Mononuclear cell (primary cell): ENCODE measurements around the gene CCNL1. TPM values are rescaled to one million over a fixed set of nuclear protein-coding genes. Genes with fewer than 3 reads are reported as not detected.

Source experiments
- H3K27me3 ChIP-seq: 2 replicates; pipeline ENCODE4 v1.6.0; 2011; ENCODE audit warnings: low read length, control low read depth; ENCODE audit not compliant: insufficient read depth
- H3K4me1 ChIP-seq: 2 replicates; pipeline ENCODE4 v1.5.1; 2011; ENCODE audit warnings: mild to moderate bottlenecking, low read length, control low read depth; ENCODE audit not compliant: insufficient read depth
- H3K4me3 ChIP-seq: 2 replicates; pipeline ENCODE4 v1.5.1; 2011; ENCODE audit warnings: mild to moderate bottlenecking, low read length, moderate library complexity
- H3K9me3 ChIP-seq: 2 replicates; pipeline ENCODE4 v1.5.1; 2011; ENCODE audit warnings: low read depth, mild to moderate bottlenecking, control low read depth, low read length
- total RNA-seq: library from RNA; depleted of rRNA; stranded (reverse); fragments of >200 nt; gene quantifications from one replicate; pipeline ENCODE4 v1.2.3, GENCODE V29; 2012

Gene CCNL1
- total RNA-seq, 1 donor: 1,619 TPM

GRCh38 chr3:157127831-157128767 is 31.8 kb downstream of the CCNL1 start:
- Histone ChIP-seq H3K4me3 (no peak overlapping the region), H3K9me3 (no peaks in the 10 kb centered on the region), H3K4me1 (peaks cover 38% of the 10 kb centered on the region), H3K27me3 (no peaks in the 10 kb centered on the region)

DNA sequence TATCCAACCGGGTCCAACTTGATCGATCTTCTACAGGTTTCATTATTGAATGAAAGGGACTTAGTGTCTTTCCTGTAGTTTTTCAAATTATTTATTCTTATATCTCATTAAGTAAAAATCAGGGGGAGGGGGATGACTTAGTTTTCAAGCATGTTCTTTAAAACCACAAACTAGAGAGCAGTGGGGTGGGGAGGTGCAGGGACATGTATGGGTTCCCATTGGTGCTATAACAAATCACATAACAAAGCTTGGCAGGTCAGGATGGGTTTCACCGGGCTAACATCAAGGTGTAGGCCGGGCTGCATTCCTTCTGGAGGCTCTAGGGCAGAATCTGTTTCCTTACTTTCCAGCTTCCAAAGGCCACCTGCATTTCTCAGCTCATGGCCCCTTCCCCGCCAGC is 32.7 kb downstream of the CCNL1 start:
- peaks cover 35% of the 10 kb centered on the region for H3K4me1 ChIP-seq
- no peaks in the 10 kb centered on the region for H3K9me3 ChIP-seq
- no peaks in the 10 kb centered on the region for H3K27me3 ChIP-seq
- no peak overlapping the region for H3K4me3 ChIP-seq

- H3K27me3 ChIP-seq: no peaks in the 10 kb centered on the region
- peaks cover 29% of the 10 kb centered on the region for H3K4me1 ChIP-seq
- no peaks in the 10 kb centered on the region for H3K9me3 ChIP-seq
- H3K4me3 ChIP-seq: no peak overlapping the region
Observed at GRCh38 chr3:157126365-157126764, 33.6 kb downstream of the CCNL1 start.

DNA sequence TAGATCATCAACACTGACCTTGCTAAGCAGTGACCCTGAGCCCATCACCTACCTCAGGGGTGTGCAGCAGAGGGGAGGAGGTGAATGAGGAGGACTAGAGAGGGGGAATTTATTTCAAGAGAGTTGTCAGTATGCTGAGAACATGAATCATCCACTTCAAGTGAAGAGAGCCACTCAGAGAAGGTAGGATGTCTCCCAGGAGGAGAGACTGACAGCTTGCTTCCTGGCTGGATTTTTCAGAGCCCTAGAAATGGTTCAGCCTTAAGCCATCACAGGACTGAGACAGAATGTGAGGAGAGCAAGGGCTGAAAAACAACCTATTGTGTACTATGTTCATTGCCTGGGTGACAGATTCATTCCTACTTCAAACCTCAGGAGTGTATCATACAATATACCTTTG is 34.8 kb downstream of the CCNL1 start:
- H3K27me3 ChIP-seq: peaks cover 5% of the 10 kb centered on the region
- H3K4me1 ChIP-seq: peaks cover 17% of the 10 kb centered on the region
- H3K4me3 ChIP-seq: no peak overlapping the region
- no peaks in the 10 kb centered on the region for H3K9me3 ChIP-seq

GRCh38 chr3:157123621-157124020 is 36.3 kb downstream of the CCNL1 start:
- Histone ChIP-seq H3K9me3 (no peaks in the 10 kb centered on the region), H3K4me1 (peaks cover 5% of the 10 kb centered on the region), H3K4me3 (no peak overlapping the region), H3K27me3 (peaks cover 6% of the 10 kb centered on the region)

- peaks cover 3% of the 10 kb centered on the region for H3K4me1 ChIP-seq
- H3K9me3 ChIP-seq: no peaks in the 10 kb centered on the region
- peaks cover 6% of the 10 kb centered on the region for H3K27me3 ChIP-seq
- H3K4me3 ChIP-seq: no peak overlapping the region
Observed at GRCh38 chr3:157122832-157123427, 37.0 kb downstream of the CCNL1 start.

DNA sequence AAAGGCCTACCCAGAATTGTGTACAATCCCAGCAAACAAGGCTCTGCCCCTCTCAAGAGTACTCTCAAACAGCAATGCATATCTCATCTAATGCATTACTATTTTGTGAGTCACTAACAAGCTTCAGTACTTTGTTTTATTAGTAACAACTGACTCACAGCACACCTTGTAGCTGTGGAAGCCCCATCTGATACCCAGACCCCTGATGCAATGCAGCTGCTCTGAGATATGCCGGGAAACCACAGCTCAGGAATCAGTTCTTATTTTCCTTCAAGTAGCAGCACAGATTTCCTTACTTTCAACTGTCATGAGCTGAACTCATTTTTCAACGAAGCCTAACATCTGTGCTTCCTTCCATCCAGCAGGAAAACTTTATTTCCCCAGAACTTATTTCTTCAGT is 37.8 kb downstream of the CCNL1 start:
- peaks cover 3% of the 10 kb centered on the region for H3K4me1 ChIP-seq
- H3K9me3 ChIP-seq: no peaks in the 10 kb centered on the region
- no peak overlapping the region for H3K4me3 ChIP-seq
- H3K27me3 ChIP-seq: peaks cover 6% of the 10 kb centered on the region

GRCh38 chr3:157121522-157121921 is 38.4 kb downstream of the CCNL1 start:
- Histone ChIP-seq H3K9me3 (no peaks in the 10 kb centered on the region), H3K4me1 (peaks cover 3% of the 10 kb centered on the region), H3K27me3 (peaks cover 6% of the 10 kb centered on the region), H3K4me3 (no peak overlapping the region)

DNA sequence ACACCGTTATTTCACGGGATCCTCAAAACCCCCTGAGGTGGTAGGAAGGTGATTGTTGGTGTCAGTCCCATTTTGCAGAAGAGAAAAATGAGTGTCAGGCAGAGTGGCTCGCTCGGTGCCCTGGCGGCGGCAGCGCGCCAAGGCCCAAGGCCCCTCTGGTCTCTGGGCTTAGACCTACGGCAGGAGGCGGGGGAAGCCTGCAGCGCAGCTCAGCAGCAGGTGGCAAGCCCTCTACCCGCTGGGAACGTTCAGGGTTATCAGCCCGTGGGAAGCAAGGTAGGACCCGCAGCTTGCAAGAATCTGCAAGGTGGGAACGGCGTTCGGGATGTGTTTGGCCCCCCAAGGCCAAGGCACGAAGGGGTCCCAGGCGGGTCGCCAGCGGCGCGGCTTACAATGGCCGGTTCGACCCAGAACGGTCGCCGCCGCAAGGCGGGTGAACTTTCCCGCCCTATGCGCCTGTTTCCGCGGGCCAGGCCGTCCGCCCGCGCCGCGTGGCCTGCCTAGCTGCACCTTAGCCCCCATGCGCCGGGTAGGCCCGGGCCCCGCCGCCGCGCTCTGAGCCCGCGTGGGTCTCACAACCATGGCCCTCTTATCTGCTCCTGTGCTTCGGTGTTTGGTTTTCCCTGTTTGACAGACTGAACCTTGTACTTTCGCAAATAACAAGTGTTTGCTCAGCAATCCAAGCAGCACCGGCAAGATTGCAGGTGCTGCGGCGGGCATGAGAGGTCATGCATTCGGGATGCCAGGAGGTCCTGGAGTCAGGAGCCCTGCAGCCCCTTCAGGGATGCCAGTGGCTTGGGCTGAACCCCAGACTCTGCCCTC is 39.7 kb downstream of the CCNL1 start:
- Histone ChIP-seq H3K9me3 (no peaks in the 10 kb centered on the region), H3K27me3 (peaks cover 9% of the 10 kb centered on the region)

GRCh38 chr3:157119369-157119951 is 40.5 kb downstream of the CCNL1 start:
- peaks cover 3% of the 10 kb centered on the region for H3K4me1 ChIP-seq
- H3K4me3 ChIP-seq: no peak overlapping the region
- H3K27me3 ChIP-seq: peaks cover 9% of the 10 kb centered on the region
- no peaks in the 10 kb centered on the region for H3K9me3 ChIP-seq

More for the DNA sequence above, 39.7 kb downstream of the CCNL1 start:
- Histone ChIP-seq H3K4me1 (peaks cover 3% of the 10 kb centered on the region), H3K4me3 (no peak overlapping the region)

DNA sequence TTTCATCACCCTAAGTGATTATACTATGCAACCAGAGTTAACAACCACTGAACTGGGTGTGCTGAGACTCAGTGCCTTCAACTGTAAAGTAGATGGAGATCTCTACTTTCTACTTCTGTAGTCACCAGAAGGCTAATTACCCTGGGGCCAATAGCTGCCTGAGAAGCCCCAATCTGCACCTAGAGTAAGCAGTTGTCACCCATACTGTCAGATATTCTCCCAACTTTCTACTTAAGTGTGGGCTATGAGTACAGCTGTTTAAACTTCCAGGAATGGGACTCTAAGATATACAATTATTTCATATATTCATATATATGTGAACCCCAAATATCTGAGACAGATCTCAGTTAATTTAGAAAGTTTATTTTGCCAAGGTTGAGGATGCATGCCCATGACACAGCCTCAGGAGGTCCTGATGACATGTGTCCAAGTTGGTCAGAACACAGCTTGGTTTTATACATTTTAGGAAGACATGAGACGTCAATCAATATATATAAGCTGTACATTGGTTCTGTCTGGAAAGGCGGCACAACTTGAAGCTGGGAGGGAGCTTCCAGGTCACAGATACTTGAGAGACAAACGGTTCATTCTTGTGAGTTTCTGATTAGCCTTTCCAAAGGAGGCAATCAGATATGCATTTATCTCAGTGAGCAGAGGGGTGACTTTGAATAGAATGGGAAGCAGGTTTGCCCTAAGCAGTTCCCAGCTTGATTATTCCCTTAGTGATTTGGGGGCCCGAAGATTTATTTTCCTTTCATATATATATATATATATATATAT is 41.9 kb downstream of the CCNL1 start:
- peaks cover 3% of the 10 kb centered on the region for H3K4me1 ChIP-seq
- H3K27me3 ChIP-seq: peaks cover 9% of the 10 kb centered on the region
- no peaks in the 10 kb centered on the region for H3K9me3 ChIP-seq
- H3K4me3 ChIP-seq: no peak overlapping the region

- H3K27me3 ChIP-seq: peaks cover 9% of the 10 kb centered on the region
- peaks cover 3% of the 10 kb centered on the region for H3K4me1 ChIP-seq
- no peaks in the 10 kb centered on the region for H3K9me3 ChIP-seq
- no peak overlapping the region for H3K4me3 ChIP-seq
Observed at GRCh38 chr3:157117206-157117605, 42.7 kb downstream of the CCNL1 start.

- Histone ChIP-seq H3K27me3 (peaks cover 9% of the 10 kb centered on the region), H3K4me1 (peaks cover 3% of the 10 kb centered on the region), H3K9me3 (no peaks in the 10 kb centered on the region), H3K4me3 (no peak overlapping the region)
Observed at GRCh38 chr3:157116017-157116416, 43.9 kb downstream of the CCNL1 start.
